ENCODE measurements around the gene FMNL2. TPM values are rescaled to one million over a fixed set of nuclear protein-coding genes. Genes with fewer than 3 reads are reported as not detected.
A peak's percentile ranks its signal among the peaks of the same experiment; 100 is the strongest.

Gene FMNL2
- total and polyA plus RNA-seq, 8 donors = 7.8 to 100.0 (median 36.5) TPM

DNA sequence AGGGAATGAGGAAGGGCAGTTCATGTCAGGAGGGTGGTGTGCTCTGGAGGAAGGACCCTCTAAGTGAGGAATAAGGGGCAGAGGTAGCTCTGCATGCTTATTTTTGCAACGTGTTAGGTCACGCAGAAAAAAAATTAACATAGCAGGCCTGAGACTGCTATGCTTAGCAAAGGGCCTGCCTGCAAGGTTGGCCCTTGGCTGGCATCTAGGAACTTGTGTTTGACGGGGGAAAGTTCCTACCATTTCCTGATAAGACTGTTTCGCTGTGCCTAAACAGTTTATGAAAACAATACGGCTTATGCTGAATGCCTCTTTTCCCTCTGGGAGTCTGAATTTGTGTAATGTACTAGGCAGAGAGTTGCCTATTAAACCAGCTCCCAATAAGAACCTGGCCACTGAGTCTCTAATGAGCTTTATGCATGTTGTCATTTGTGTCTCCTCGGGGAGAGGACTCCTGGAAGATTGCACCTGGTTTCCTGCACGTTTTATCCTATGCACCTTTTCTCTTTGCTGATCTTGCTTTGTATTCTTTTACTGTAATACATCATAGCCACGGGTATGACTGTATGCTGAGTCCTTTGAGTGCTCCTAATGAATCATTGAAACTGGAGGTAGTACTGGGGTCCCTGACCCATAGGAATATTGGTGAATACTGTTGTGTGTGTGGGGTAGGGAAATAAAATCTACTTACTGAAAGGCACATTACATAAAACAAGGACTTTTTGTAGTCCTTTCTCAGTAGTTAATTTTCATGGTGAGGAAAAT lies 213.3 kb downstream of the FMNL2 start:
- Histone ChIP-seq H3K27me3 (no peaks in the 10 kb centered on the region), H3K27ac (peak overlapping the region in 3 of 5 donors; percentile 32 to 44 (median 43)), H3K4me1 (peaks cover 0 to 53% (median 41%) of the 10 kb centered on the region in 4 donors), H3K36me3 (peaks cover 0 to 9% (median under 1%) of the 10 kb centered on the region in 4 donors), H3K4me3 (no peak overlapping the region), H3K9me3 (no peaks in the 10 kb centered on the region)
- DNase-seq = peak in 1 of 2 donors; percentile 38
- TF ChIP-seq POLR2A (IDR thresholded peaks at IDR 0.05) = no peak
- no peak for TF ChIP-seq POLR2AphosphoS5 (IDR thresholded peaks at IDR 0.05)
- no peak for TF ChIP-seq EP300 (IDR thresholded peaks at IDR 0.05)
- TF ChIP-seq, protein P1, sequence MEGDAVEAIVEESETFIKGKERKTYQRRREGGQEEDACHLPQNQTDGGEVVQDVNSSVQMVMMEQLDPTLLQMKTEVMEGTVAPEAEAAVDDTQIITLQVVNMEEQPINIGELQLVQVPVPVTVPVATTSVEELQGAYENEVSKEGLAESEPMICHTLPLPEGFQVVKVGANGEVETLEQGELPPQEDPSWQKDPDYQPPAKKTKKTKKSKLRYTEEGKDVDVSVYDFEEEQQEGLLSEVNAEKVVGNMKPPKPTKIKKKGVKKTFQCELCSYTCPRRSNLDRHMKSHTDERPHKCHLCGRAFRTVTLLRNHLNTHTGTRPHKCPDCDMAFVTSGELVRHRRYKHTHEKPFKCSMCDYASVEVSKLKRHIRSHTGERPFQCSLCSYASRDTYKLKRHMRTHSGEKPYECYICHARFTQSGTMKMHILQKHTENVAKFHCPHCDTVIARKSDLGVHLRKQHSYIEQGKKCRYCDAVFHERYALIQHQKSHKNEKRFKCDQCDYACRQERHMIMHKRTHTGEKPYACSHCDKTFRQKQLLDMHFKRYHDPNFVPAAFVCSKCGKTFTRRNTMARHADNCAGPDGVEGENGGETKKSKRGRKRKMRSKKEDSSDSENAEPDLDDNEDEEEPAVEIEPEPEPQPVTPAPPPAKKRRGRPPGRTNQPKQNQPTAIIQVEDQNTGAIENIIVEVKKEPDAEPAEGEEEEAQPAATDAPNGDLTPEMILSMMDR (IDR thresholded peaks at IDR 0.05) = no peak
- 24 to 63% (median 47%) methylated on average over 8 of the region's 8 CpGs for WGBS, 5 donors
- intact Hi-C loops (cut with DNase I; ENCODE audit: low total_unique reads) = no loop called here

DNA sequence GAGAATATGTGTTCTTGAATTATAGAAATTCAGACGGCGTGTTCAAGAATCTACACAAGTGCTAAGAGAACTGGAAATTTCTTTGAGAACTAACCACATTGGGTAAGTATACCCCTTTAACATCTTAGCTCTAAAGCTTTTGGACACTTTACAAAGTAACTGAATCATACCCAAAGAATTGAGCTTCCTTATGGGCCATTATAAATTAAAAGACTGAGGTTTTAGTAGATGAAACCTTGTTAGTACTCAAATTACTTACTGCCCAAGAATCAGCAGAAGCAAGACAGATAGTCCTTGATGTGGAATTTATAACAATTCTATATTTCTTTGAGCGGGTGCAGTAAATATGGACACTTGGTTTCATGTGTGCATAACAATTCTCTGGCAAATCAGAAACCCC lies 214.0 kb downstream of the FMNL2 start:
- H3K36me3 ChIP-seq = peaks cover 0 to 6% (median 0%) of the 10 kb centered on the region in 4 donors
- no peak overlapping the region for H3K4me3 ChIP-seq
- intact Hi-C loops (cut with DNase I; ENCODE audit: low total_unique reads) = no loop called here
- H3K9me3 ChIP-seq = no peaks in the 10 kb centered on the region
- TF ChIP-seq EP300 (IDR thresholded peaks at IDR 0.05) (no peak), POLR2A (IDR thresholded peaks at IDR 0.05) (no peak), POLR2AphosphoS5 (IDR thresholded peaks at IDR 0.05) (no peak)
- TF ChIP-seq, protein P1 (IDR thresholded peaks at IDR 0.05) = no peak
- DNase-seq = no peak
- no peak overlapping the region for H3K27ac ChIP-seq
- WGBS, 5 donors = 95 to 99% (median 96%) methylated on average over 3 of the region's 3 CpGs
- H3K27me3 ChIP-seq = no peaks in the 10 kb centered on the region
- H3K4me1 ChIP-seq = peaks cover 0 to 51% (median 40%) of the 10 kb centered on the region in 4 donors

DNA sequence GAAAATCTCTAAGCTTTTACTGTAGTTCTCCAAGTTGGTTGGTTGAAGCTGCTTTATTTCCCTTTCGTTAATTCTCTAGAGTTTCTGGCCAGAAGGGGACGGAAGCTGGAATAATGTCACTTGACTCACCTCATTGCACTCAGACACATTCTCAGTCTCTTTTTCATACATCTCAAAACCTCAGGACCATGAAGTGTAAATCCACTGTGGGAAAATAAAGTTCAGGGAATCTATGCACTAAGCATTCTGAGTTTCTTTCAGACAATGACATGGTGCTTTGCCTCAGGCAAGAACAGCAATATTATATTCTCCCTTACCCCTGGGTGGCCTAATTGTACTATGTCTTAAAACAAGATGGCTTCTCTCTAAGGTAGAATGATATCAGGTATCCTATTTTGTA lies 214.4 kb downstream of the FMNL2 start:
- Histone ChIP-seq H3K9me3 (no peaks in the 10 kb centered on the region), H3K4me3 (no peak overlapping the region), H3K36me3 (peaks cover 0 to 2% (median 0%) of the 10 kb centered on the region in 4 donors), H3K27me3 (no peaks in the 10 kb centered on the region), H3K4me1 (peaks cover 0 to 48% (median 39%) of the 10 kb centered on the region in 4 donors), H3K27ac (no peak overlapping the region)
- no peak for DNase-seq
- TF ChIP-seq, protein P1 (IDR thresholded peaks at IDR 0.05) = no peak
- no peak for TF ChIP-seq EP300 (IDR thresholded peaks at IDR 0.05)
- TF ChIP-seq POLR2AphosphoS5 (IDR thresholded peaks at IDR 0.05) = no peak
- intact Hi-C loops (cut with DNase I; ENCODE audit: low total_unique reads) = no loop called here
- WGBS, 5 donors = 80 to 93% (median 85%) methylated on average over 2 of the region's 2 CpGs

DNA sequence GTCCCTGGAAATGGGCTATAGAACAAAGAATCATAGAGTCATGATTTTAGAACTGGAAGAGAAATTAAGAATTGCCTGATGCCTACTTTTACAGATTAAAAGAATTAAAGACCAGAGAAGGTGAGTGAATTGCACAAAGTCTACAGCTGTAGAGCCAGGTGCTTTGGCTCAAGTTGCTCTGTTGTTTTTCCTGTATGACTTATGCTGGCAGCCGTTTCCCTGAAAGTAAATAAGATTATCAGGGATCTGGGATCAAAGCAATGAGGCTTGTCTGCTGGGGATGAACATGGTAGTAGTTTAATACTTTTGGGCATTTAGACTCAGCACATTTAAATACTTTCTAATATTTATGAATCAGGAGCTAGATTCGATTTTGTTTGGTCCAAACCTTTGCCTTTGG lies 215.4 kb downstream of the FMNL2 start:
- intact Hi-C loops (cut with DNase I; ENCODE audit: low total_unique reads) = no loop called here
- no peak for TF ChIP-seq POLR2A (IDR thresholded peaks at IDR 0.05)
- no peak for TF ChIP-seq EP300 (IDR thresholded peaks at IDR 0.05)
- TF ChIP-seq, protein P1 (IDR thresholded peaks at IDR 0.05) = no peak
- TF ChIP-seq POLR2AphosphoS5 (IDR thresholded peaks at IDR 0.05) = peak in 1 of 3 donors; percentile 38
- 23 to 36% (median 33%) methylated on average over 2 of the region's 2 CpGs for WGBS, 5 donors

More for the DNA sequence above, 215.4 kb downstream of the FMNL2 start:
- Histone ChIP-seq H3K4me1 (peaks cover 0 to 39% (median 34%) of the 10 kb centered on the region in 4 donors), H3K36me3 (no peaks in the 10 kb centered on the region), H3K4me3 (no peak overlapping the region), H3K9me3 (no peaks in the 10 kb centered on the region), H3K27ac (no peak overlapping the region), H3K27me3 (no peaks in the 10 kb centered on the region)
- DNase-seq = peak in 1 of 2 donors; percentile 45

Data from stomach (tissue), 9 donors.